K562 (cell line): ENCODE results near the gene SGMS1. TPM values are rescaled to one million over a fixed set of nuclear protein-coding genes. Genes with fewer than 3 reads are reported as not detected.

Experiments
- ATAC-seq: fragments of 200-7000 bp; cut with Tn5 transposase; 3 replicates; pipeline ENCODE4 v1.9.1; 2020; ENCODE audit warnings: moderate library complexity
- BruUV-seq: library from RNA; stranded (reverse); fragments of 400-500 nt; replicated peaks from 2 replicates; lab custom pipeline; 2021; lab: Mats Ljungman, UMichigan
- CTCF ChIA-PET: fragments of 300-600 bp; formaldehyde crosslinking; extraction: SDS; loops from one replicate; lab custom pipeline; 2021; ENCODE audit warnings: low intra/inter-chr PET ratio; lab: Yijun Ruan, JAX
- POLR2A ChIA-PET: fragments of 300-600, 350-650 bp; sonication (Branson Sonifier 250); formaldehyde crosslinking; extraction: SDS; loops from one replicate; lab custom pipeline; 2021; ENCODE audit warnings: antibody characterized with exemption, inconsistent platforms; lab: Yijun Ruan, JAX
- DNase-seq, 4 experiments: peaks; one replicate each; pipeline versions ENCODE4 v3.0.0 to v3.0.0-alpha.2; 2011 to 2018; ENCODE audit warnings: low spot score in 3 of 4, mixed read lengths in 3 of 4; ENCODE audit errors: extremely low read depth in 1 of 4
- FAIRE-seq: peaks from 2 replicates; lab custom pipeline; 2011; peaks lifted over from hg19 to GRCh38; lab: Jason Lieb, UNC
- H2AFZ ChIP-seq: 2 replicates; pipeline ENCODE4 v1.6.0; 2011; ENCODE audit warnings: low read depth, low read length, control low read depth, inconsistent platforms
- H3K27ac ChIP-seq: fragments of 200-600 bp; 3 replicates; pipeline ENCODE4 v1.8.0; 2011; ENCODE audit warnings: low read depth, mild to moderate bottlenecking, control low read depth, inconsistent platforms, low read length, moderate library complexity, mixed read lengths; ENCODE audit errors: extremely low read depth
- H3K27me3 ChIP-seq, 2 experiments: fragments of 300-600 bp in 1 of 2; 2 replicates in 1 of 2; 3 replicates in 1 of 2; pipeline versions ENCODE4 v1.6.0 to v1.8.0; 2011; ENCODE audit warnings: inconsistent platforms in 2 of 2, low read length in 2 of 2, mild to moderate bottlenecking in 1 of 2, mixed read lengths in 1 of 2, moderate library complexity in 1 of 2; ENCODE audit not compliant: control insufficient read depth in 2 of 2, insufficient read depth in 2 of 2
- H3K36me3 ChIP-seq: fragments of 300-600 bp; 3 replicates; pipeline ENCODE4 v1.8.0; 2011; ENCODE audit warnings: mild to moderate bottlenecking, low read length, inconsistent platforms; ENCODE audit not compliant: control insufficient read depth, insufficient read depth
- H3K4me1 ChIP-seq, 2 experiments: fragments of 200-600 bp in 1 of 2; replicated peaks in 1 of 2; 2 replicates in 1 of 2; 3 replicates in 1 of 2; pipeline versions ENCODE4 v1.5.1 to v1.8.0; 2011; ENCODE audit warnings: inconsistent platforms in 2 of 2, low read length in 2 of 2, mild to moderate bottlenecking in 1 of 2, mixed read lengths in 1 of 2, moderate library complexity in 1 of 2; ENCODE audit not compliant: control insufficient read depth in 2 of 2, insufficient read depth in 2 of 2
- H3K4me2 ChIP-seq: 2 replicates; pipeline ENCODE4 v1.6.1; 2011; ENCODE audit warnings: low read length, control low read depth, inconsistent platforms, mixed read lengths; ENCODE audit not compliant: insufficient read depth
- H3K4me3 ChIP-seq: fragments of 200-600 bp; sonication (generic), shearing (Covaris generic); 2 replicates; pipeline ENCODE4 v1.5.1; 2016; ENCODE audit warnings: control low read depth, inconsistent platforms
- H3K79me2 ChIP-seq: fragments of 200-600 bp; 3 replicates; pipeline ENCODE4 v1.8.0; 2011; ENCODE audit warnings: low read length, inconsistent platforms; ENCODE audit not compliant: control insufficient read depth, insufficient read depth
- H3K9ac ChIP-seq, 2 experiments: 2 replicates each; pipeline versions ENCODE4 v1.6.0 to v1.6.1; 2011; ENCODE audit warnings: low read depth in 2 of 2, low read length in 2 of 2, control low read depth in 1 of 2, inconsistent platforms in 1 of 2, mild to moderate bottlenecking in 1 of 2, mixed read lengths in 1 of 2; ENCODE audit not compliant: insufficient read depth in 1 of 2
- H3K9me1 ChIP-seq: one replicate; pipeline ENCODE4 v1.6.0; 2011; ENCODE audit warnings: inconsistent platforms, mild to moderate bottlenecking, low read length, moderate library complexity; ENCODE audit not compliant: control insufficient read depth, insufficient read depth
- H3K9me3 ChIP-seq: replicated peaks from 2 replicates; pipeline ENCODE4 v1.5.1; 2011; ENCODE audit warnings: low read depth, low read length, inconsistent platforms; ENCODE audit not compliant: control insufficient read depth, insufficient read depth
- H4K20me1 ChIP-seq: replicated peaks from 2 replicates; pipeline ENCODE4 v1.6.1; 2011; ENCODE audit warnings: low read length, inconsistent platforms, mixed read lengths; ENCODE audit not compliant: control insufficient read depth, insufficient read depth
- CBFA2T3 ChIP-seq: fragments of 450-650 bp; IDR thresholded peaks from 2 replicates; pipeline ENCODE4 v1.6.1; 2017
- ESRRB ChIP-seq: fragments of 250-450 bp; sonication (Bioruptor Pico); IDR thresholded peaks from 2 replicates; pipeline ENCODE4 v1.5.0; 2020; ENCODE audit warnings: mild to moderate bottlenecking, moderate library complexity, borderline replicate concordance
- ETV5 ChIP-seq: sonication (generic); formaldehyde crosslinking; IDR thresholded peaks from 2 replicates; pipeline ENCODE4 v1.4.0; 2020; ENCODE audit warnings: low read depth, mild to moderate bottlenecking, missing genetic modification reagents
- ETV6 ChIP-seq, 3 experiments: fragments of 150-350 bp in 1 of 3; sonication (generic) in 1 of 3; formaldehyde crosslinking in 1 of 3; IDR thresholded peaks; 2 replicates each; pipeline versions ENCODE4 v1.6.1 to v1.8.0; 2014 to 2022; ENCODE audit warnings: borderline replicate concordance in 2 of 3, low read depth in 2 of 3, antibody characterized with exemption in 1 of 3, low read length in 1 of 3, mild to moderate bottlenecking in 1 of 3, missing genetic modification reagents in 1 of 3
- FOSL1 ChIP-seq: fragments of 200-800 bp; sonication (Bioruptor generic); conservative IDR thresholded peaks from 2 replicates; pipeline ENCODE4 v1.6.1; 2016; ENCODE audit warnings: missing genetic modification characterization, missing compliant biosample characterization
- JUN ChIP-seq, 2 experiments: sonication (generic) in 1 of 2; formaldehyde crosslinking in 1 of 2; IDR thresholded peaks; 2 replicates each; pipeline versions ENCODE4 v1.6.1 to v1.8.0; 2012 to 2022; ENCODE audit warnings: borderline replicate concordance in 2 of 2, mild to moderate bottlenecking in 2 of 2, improper control_type of control experiment in 1 of 2, low read depth in 1 of 2, low read length in 1 of 2, missing genetic modification reagents in 1 of 2
- JUND ChIP-seq, 2 experiments: IDR thresholded peaks; 2 replicates in 1 of 2; 3 replicates in 1 of 2; pipeline ENCODE4 v1.6.1; 2011; ENCODE audit warnings: borderline replicate concordance in 2 of 2, low read depth in 2 of 2, low read length in 2 of 2, improper control_type of control experiment in 1 of 2, missing biosample characterization in 1 of 2, missing genetic modification characterization in 1 of 2, missing genetic modification reagents in 1 of 2
- LARP7 ChIP-seq: fragments of 450-650 bp; IDR thresholded peaks from 2 replicates; pipeline ENCODE4 v1.6.1; 2016
- LCOR ChIP-seq: sonication (generic); formaldehyde crosslinking; IDR thresholded peaks from 2 replicates; pipeline ENCODE4 v1.8.0; 2022; ENCODE audit warnings: mild to moderate bottlenecking, missing genetic modification reagents
- MECOM ChIP-seq: fragments of 250-450 bp; sonication (Bioruptor Pico); IDR thresholded peaks from 2 replicates; pipeline ENCODE4 v1.8.0; 2022; ENCODE audit warnings: inconsistent platforms
- NFIC ChIP-seq: fragments of 450-650 bp; IDR thresholded peaks from 2 replicates; pipeline ENCODE4 v1.6.1; 2017; ENCODE audit warnings: mild to moderate bottlenecking, inconsistent platforms
- SMARCB1 ChIP-seq: IDR thresholded peaks from 2 replicates; pipeline ENCODE4 v1.6.1; 2011; ENCODE audit warnings: improper control_type of control experiment, low read depth; ENCODE audit not compliant: insufficient read length
- ZNF75A ChIP-seq: fragments of 450-650 bp; formaldehyde crosslinking; IDR thresholded peaks from 2 replicates; pipeline ENCODE4 v1.4.0; 2020; ENCODE audit warnings: mild to moderate bottlenecking
- whole genome bisulfite sequencing: fragments of 100-300 bp; shearing (Covaris generic); methylation state at CpG from one replicate; pipeline ENCODE4 v1.1.6; 2016; ENCODE audit warnings: low coverage, mixed read lengths; ENCODE audit not compliant: insufficient coverage; ENCODE audit errors: missing lambda C conversion rate; 5-methylcytosine and 5-hydroxymethylcytosine counted together
- in situ Hi-C: fragments of 300-500 bp; cut with MboI; formaldehyde crosslinking; loops from 4 replicates; pipeline ENCODE4 v1.15.0; 2018; ENCODE audit warnings: inconsistent platforms, mixed read lengths
- intact Hi-C: fragments of 100-400 bp; cut with micrococcal nuclease; formaldehyde crosslinking; loops from 2 replicates; pipeline ENCODE4 v1.14.2; 2022
- polyA plus RNA-seq, 8 experiments: library from polyadenylated mRNA; depleted of rRNA in 4 of 8; stranded (reverse) in 5 of 8; unstranded in 3 of 8; fragments of >200 nt; fragmentation: Nextera tagmentation in 2 of 8; fragmentation: Illumina TruSeq in 1 of 8; extraction: Ambion mirVana in 2 of 8; extraction: Trizol in 1 of 8; gene quantifications; 2 replicates each; pipeline versions ENCODE4 v1.2.1 to v1.2.3, GENCODE V29; 2011 to 2014; ENCODE audit warnings: inconsistent platforms in 1 of 8, missing spikeins in 1 of 8
- total RNA-seq, 7 experiments: library from RNA; depleted of rRNA in 6 of 7; stranded (reverse); fragments of >200 nt in 6 of 7; fragmentation: Illumina TruSeq in 2 of 7; extraction: Trizol in 2 of 7; gene quantifications; 2 replicates each; pipeline versions ENCODE4 v1.2.1 to v1.2.3, GENCODE V29; 2011 to 2021; ENCODE audit warnings: low replicate concordance in 1 of 7
- TF ChIP-seq, protein P1 (sequence below), 2 experiments: IDR thresholded peaks in 1 of 2; conservative IDR thresholded peaks in 1 of 2; 2 replicates each; pipeline ENCODE4 v1.6.1; 2016; ENCODE audit warnings: low read depth in 2 of 2, mild to moderate bottlenecking in 1 of 2, missing compliant biosample characterization in 1 of 2, missing genetic modification characterization in 1 of 2, moderate library complexity in 1 of 2
- TF ChIP-seq, protein P2 (sequence below): fragments of 450-650 bp; IDR thresholded peaks from 2 replicates; pipeline ENCODE4 v1.6.1; 2016; ENCODE audit warnings: missing biosample characterization, missing genetic modification characterization

Gene SGMS1
- total and polyA plus RNA-seq, 9 of the 15 experiments (the other 6 are each of a cell fraction or from before 2014, with no cell fraction given): 22.6 to 232 (median 82.2) TPM

DNA sequence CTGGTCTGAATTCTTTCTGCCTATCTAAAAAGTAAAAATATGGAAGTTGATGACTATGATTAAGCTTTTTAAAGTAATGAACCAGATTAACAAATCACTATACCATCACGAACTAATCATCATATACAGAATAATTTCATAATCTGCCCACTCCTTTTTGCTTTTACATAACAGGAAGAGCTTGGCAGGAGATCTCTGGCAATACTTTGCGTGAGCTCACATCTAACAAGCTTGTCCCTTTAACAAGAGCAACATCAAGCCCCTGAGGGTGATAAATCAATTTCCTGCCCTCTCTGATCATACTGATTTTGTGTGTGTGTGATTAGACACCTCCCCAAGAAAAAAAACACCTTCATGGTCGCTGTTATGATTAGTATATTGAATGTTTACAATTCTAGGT lies 228.9 kb downstream of the SGMS1 start (continued):
- TF ChIP-seq, protein P1, sequence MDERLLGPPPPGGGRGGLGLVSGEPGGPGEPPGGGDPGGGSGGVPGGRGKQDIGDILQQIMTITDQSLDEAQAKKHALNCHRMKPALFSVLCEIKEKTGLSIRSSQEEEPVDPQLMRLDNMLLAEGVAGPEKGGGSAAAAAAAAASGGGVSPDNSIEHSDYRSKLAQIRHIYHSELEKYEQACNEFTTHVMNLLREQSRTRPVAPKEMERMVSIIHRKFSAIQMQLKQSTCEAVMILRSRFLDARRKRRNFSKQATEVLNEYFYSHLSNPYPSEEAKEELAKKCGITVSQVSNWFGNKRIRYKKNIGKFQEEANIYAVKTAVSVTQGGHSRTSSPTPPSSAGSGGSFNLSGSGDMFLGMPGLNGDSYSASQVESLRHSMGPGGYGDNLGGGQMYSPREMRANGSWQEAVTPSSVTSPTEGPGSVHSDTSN (CRISPR knock-in tag; IDR thresholded peaks at IDR 0.05; ENCODE audit: low read depth): no peak
- TF ChIP-seq, protein P1 (tag; conservative IDR thresholded peaks at IDR 0.05; ENCODE audit: low read depth): no peak
- no peak for TF ChIP-seq ZNF75A (CRISPR knock-in tag)
- TF ChIP-seq MECOM: no peak
- TF ChIP-seq ESRRB (CRISPR knock-in tag): no peak
- TF ChIP-seq LARP7: no peak

DNA sequence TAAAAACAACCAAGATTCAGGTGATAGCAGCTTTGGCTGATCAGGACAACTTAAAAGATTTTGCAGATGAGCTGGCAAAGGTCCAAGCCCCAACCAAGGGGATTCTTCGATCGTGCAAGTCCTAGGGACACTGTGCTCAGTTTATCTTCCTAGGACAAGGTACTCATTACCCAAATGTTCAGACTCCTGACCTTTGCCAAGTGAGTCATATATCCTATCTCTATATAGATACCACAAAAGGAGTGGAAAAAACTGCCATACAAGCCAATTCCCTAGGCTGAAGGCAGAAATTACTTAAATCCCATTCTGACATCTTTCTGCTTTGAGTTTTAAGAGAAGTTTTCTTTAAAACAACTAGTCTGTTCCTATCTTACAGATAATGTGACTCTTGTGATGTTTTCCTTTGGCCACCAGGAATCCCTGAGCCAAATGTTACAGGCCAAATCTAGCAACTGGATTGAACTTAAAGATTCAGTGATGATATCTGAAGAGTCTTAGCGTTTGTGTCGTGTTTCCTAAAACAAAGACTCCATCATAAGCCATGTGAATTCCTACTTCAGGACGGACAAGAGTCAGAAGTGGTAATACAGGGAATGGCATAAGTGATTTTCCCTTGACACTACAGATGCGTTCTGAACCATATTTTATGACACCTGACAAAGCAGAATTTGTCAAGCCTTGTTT lies 229.8 kb downstream of the SGMS1 start:
- FAIRE-seq: peak; percentile 35
- WGBS: 5% methylated on average over 6 of the region's 6 CpGs
- peak in 2 of 4 experiments; percentile 40 to 69 for DNase-seq
- TF ChIP-seq SMARCB1: peak; percentile 2
- TF ChIP-seq CBFA2T3: peak; percentile 53
- TF ChIP-seq ETV6 (IDR thresholded peaks at IDR 0.05; ENCODE audit: borderline replicate concordance in 1 of 2, low read depth in 2 of 2, low read length in 1 of 2): 0 out of 4 replicates have a peak, but pooled peaks of 1 of the 2 experiments have one; percentile 38
- no peak for TF ChIP-seq ETV6 (CRISPR knock-in tag; IDR thresholded peaks at IDR 0.05; ENCODE audit: borderline replicate concordance)
- TF ChIP-seq JUN (IDR thresholded peaks at IDR 0.05; ENCODE audit: borderline replicate concordance, low read depth, low read length): peak; percentile 80
- TF ChIP-seq JUN (CRISPR knock-in tag; IDR thresholded peaks at IDR 0.05; ENCODE audit: borderline replicate concordance): no peak
- peak; percentile 92 for TF ChIP-seq JUND (IDR thresholded peaks at IDR 0.05; ENCODE audit: borderline replicate concordance, low read depth, low read length)
- TF ChIP-seq JUND (tag; IDR thresholded peaks at IDR 0.05; ENCODE audit: borderline replicate concordance, low read depth, low read length): peak; percentile 66; the same call in 2 of the 3 replicates
- TF ChIP-seq FOSL1 (tag): peak; percentile 96
- 0 out of 2 replicates have a peak, but pooled peaks have one; percentile 38 for TF ChIP-seq ETV5 (CRISPR knock-in tag)
- TF ChIP-seq, protein P2, sequence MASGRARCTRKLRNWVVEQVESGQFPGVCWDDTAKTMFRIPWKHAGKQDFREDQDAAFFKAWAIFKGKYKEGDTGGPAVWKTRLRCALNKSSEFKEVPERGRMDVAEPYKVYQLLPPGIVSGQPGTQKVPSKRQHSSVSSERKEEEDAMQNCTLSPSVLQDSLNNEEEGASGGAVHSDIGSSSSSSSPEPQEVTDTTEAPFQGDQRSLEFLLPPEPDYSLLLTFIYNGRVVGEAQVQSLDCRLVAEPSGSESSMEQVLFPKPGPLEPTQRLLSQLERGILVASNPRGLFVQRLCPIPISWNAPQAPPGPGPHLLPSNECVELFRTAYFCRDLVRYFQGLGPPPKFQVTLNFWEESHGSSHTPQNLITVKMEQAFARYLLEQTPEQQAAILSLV (tag): no peak
- TF ChIP-seq LCOR (CRISPR knock-in tag): peak; percentile 68; the same call in 1 of the 2 replicates
- peak; percentile 89 for TF ChIP-seq NFIC

More for the DNA sequence above, 229.8 kb downstream of the SGMS1 start:
- BruUV-seq: no TSS peak
- CTCF ChIA-PET: no interaction called here
- no peak overlapping the region for H3K4me3 ChIP-seq
- H3K9ac ChIP-seq: no peak overlapping the region
- peaks cover 41% of the 10 kb centered on the region for H3K36me3 ChIP-seq
- no peaks in the 10 kb centered on the region for H3K27me3 ChIP-seq
- in situ Hi-C loops: no loop called here
- POLR2A ChIA-PET: no interaction called here
- peak; percentile 24; the same call in 2 of the 3 replicates for ATAC-seq
- H3K27ac ChIP-seq: peak overlapping the region; percentile 29; the same call in 1 of the 3 replicates
- H3K9me1 ChIP-seq: no peaks in the 10 kb centered on the region
- H3K4me1 ChIP-seq: peaks cover 11 to 49% of the 10 kb centered on the region in 2 experiments
- intact Hi-C loops: no loop called here
- H3K4me2 ChIP-seq: peak overlapping the region; percentile 25; the same call in 1 of the 2 replicates
- H3K79me2 ChIP-seq: peaks cover 100% of the 10 kb centered on the region
- no peak overlapping the region for H2AFZ ChIP-seq
- no peaks in the 10 kb centered on the region for H3K9me3 ChIP-seq
- peaks cover 59% of the 10 kb centered on the region for H4K20me1 ChIP-seq
